GM23338 (cell line): ENCODE data around the gene AFF2.

Source experiments
- CREB1 ChIP-seq: fragments of 250-450 bp; sonication (Bioruptor Pico); IDR thresholded peaks from 2 replicates; pipeline ENCODE4 v1.5.0; 2020; ENCODE audit warnings: low read depth, mild to moderate bottlenecking, moderate library complexity
- CTCF ChIP-seq, 2 experiments: fragments of 200-600 bp in 1 of 2; sonication (generic) in 1 of 2; conservative IDR thresholded peaks; 2 replicates each; pipeline versions ENCODE4 v1.5.1 to v1.6.1; 2016 to 2017; ENCODE audit warnings: antibody characterized with exemption in 2 of 2, low read depth in 2 of 2, mild to moderate bottlenecking in 2 of 2, moderate library complexity in 1 of 2
- ETS1 ChIP-seq: IDR thresholded peaks from 2 replicates; pipeline ENCODE4 v1.6.1; 2016; ENCODE audit warnings: antibody characterized with exemption
- EZH2 ChIP-seq: fragments of 200-600 bp; sonication (generic); IDR thresholded peaks from one replicate; pipeline ENCODE4 v1.8.0; 2017; ENCODE audit warnings: antibody characterized with exemption, mild to moderate bottlenecking, low read depth; ENCODE audit not compliant: unreplicated experiment
- EZH2phosphoT487 ChIP-seq: fragments of 200-600 bp; sonication (generic); IDR thresholded peaks from one replicate; pipeline ENCODE4 v1.8.1; 2018; ENCODE audit warnings: antibody characterized with exemption; ENCODE audit not compliant: unreplicated experiment
- JUNB ChIP-seq: IDR thresholded peaks from one replicate; pipeline ENCODE4 v1.6.1; 2016; ENCODE audit warnings: antibody characterized with exemption; ENCODE audit not compliant: unreplicated experiment
- NANOG ChIP-seq: IDR thresholded peaks from 2 replicates; pipeline ENCODE4 v1.6.1; 2016; ENCODE audit warnings: antibody characterized with exemption, borderline replicate concordance
- POLR2AphosphoS5 ChIP-seq: IDR thresholded peaks from 2 replicates; pipeline ENCODE4 v1.6.1; 2016; ENCODE audit warnings: antibody characterized with exemption, low read depth
- REST ChIP-seq: IDR thresholded peaks from one replicate; pipeline ENCODE4 v1.6.1; 2018; ENCODE audit warnings: antibody characterized with exemption; ENCODE audit not compliant: unreplicated experiment
- STAT1 ChIP-seq: IDR thresholded peaks from one replicate; pipeline ENCODE4 v1.6.1; 2016; ENCODE audit warnings: antibody characterized with exemption; ENCODE audit not compliant: unreplicated experiment
- ZNF114 ChIP-seq: fragments of 250-450 bp; sonication (Bioruptor Pico); IDR thresholded peaks from 2 replicates; pipeline ENCODE4 v1.5.0; 2020; ENCODE audit warnings: mild to moderate bottlenecking, moderate library complexity
- ZNF462 ChIP-seq: fragments of 250-450 bp; sonication (Bioruptor Pico); IDR thresholded peaks from 2 replicates; pipeline ENCODE4 v1.5.0; 2020; ENCODE audit warnings: mild to moderate bottlenecking, moderate library complexity

GRCh38 chrX:149043401-149043800 is 543.0 kb downstream of the AFF2 start:
- TF ChIP-seq CTCF (conservative IDR thresholded peaks at IDR 0.05; ENCODE audit: low read depth in 2 of 2) (no peak), POLR2AphosphoS5 (no peak), EZH2phosphoT487 (no peak), CREB1 (no peak), ZNF462 (no peak), REST (no peak), EZH2 (no peak), JUNB (no peak), ETS1 (no peak), NANOG (no peak), STAT1 (no peak), ZNF114 (CRISPR knock-in tag) (no peak)
